Central memory CD8-positive, alpha-beta T cell (primary cell): Measurements from ENCODE around the gene CMTM4.

Experiments
- ATAC-seq: fragments of 150-1000 bp; cut with Tn5 transposase; replicated peaks from 2 replicates; pipeline ENCODE4 v1.10.0; 2022; ENCODE audit warnings: mild to moderate bottlenecking, moderate FRiP score, moderate number of reproducible peaks; ENCODE audit not compliant: poor library complexity, severe bottlenecking; ENCODE audit errors: extremely low read depth
- DNase-seq, 2 donors: peaks; one replicate each; pipeline ENCODE4 v3.0.0; 2021; ENCODE audit warnings: low spot score in 2 of 2
- H3K27ac Mint-ChIP-seq: one replicate; pipeline ENCODE4 v1.8.0; 2022; ENCODE audit warnings: low read depth, mild to moderate bottlenecking, moderate library complexity, mixed read lengths
- H3K27me3 Mint-ChIP-seq: one replicate; pipeline ENCODE4 v1.8.0; 2022; ENCODE audit warnings: mixed read lengths
- H3K36me3 Mint-ChIP-seq: one replicate; pipeline ENCODE4 v1.8.0; 2022; ENCODE audit warnings: mild to moderate bottlenecking, moderate library complexity, mixed read lengths; ENCODE audit not compliant: insufficient read depth
- H3K4me1 Mint-ChIP-seq: one replicate; pipeline ENCODE4 v1.8.0; 2022; ENCODE audit warnings: mixed read lengths
- H3K4me3 Mint-ChIP-seq: one replicate; pipeline ENCODE4 v1.8.0; 2022; ENCODE audit warnings: mild to moderate bottlenecking, moderate library complexity, mixed read lengths
- H3K9me3 Mint-ChIP-seq: one replicate; pipeline ENCODE4 v1.8.0; 2022; ENCODE audit warnings: mixed read lengths

CMTM4 gene

GRCh38 chr16:66696669-66697630 is at the start of gene CMTM4:
TSS of gene CMTM4 (minus strand) at chr16:66696743. CDS start at chr16:66696525, 218 bp downstream.
- Mint-ChIP-seq H3K4me3 (peak within 1 kb of the TSS; percentile 79), H3K4me1 (peaks cover 10% of the 10 kb centered on the region), H3K27ac (no peak within 1 kb of the TSS), H3K27me3 (no peaks in the 10 kb centered on the region), H3K9me3 (no peaks in the 10 kb centered on the region), H3K36me3 (peaks cover 5% of the 10 kb centered on the region)
- ATAC-seq: peak; percentile 90
- DNase-seq: peak; percentile 41 to 45

- no peaks in the 10 kb centered on the region for H3K9me3 Mint-ChIP-seq
- peak overlapping the region; percentile 13 for H3K27ac Mint-ChIP-seq
- peaks cover 43% of the 10 kb centered on the region for H3K4me1 Mint-ChIP-seq
- H3K36me3 Mint-ChIP-seq: peaks cover 59% of the 10 kb centered on the region
- H3K4me3 Mint-ChIP-seq: no peak overlapping the region
- DNase-seq: no peak
- H3K27me3 Mint-ChIP-seq: no peaks in the 10 kb centered on the region
- ATAC-seq: no peak
Measured at GRCh38 chr16:66746048-66746447, 49.5 kb upstream of the CMTM4 start.

GRCh38 chr16:66741950-66742808 is 45.6 kb upstream of the CMTM4 start:
- H3K27me3 Mint-ChIP-seq: no peaks in the 10 kb centered on the region
- DNase-seq (no peak), ATAC-seq (no peak)
- H3K4me1 Mint-ChIP-seq: peaks cover 32% of the 10 kb centered on the region
- no peak overlapping the region for H3K4me3 Mint-ChIP-seq
- H3K27ac Mint-ChIP-seq: no peak overlapping the region
- no peaks in the 10 kb centered on the region for H3K9me3 Mint-ChIP-seq
- H3K36me3 Mint-ChIP-seq: peaks cover 62% of the 10 kb centered on the region

GRCh38 chr16:66741169-66741900 is 44.8 kb upstream of the CMTM4 start:
- H3K27ac Mint-ChIP-seq: no peak overlapping the region
- H3K4me3 Mint-ChIP-seq: no peak overlapping the region
- H3K9me3 Mint-ChIP-seq: no peaks in the 10 kb centered on the region
- no peak for ATAC-seq
- peaks cover 63% of the 10 kb centered on the region for H3K36me3 Mint-ChIP-seq
- DNase-seq: no peak
- peaks cover 23% of the 10 kb centered on the region for H3K4me1 Mint-ChIP-seq
- H3K27me3 Mint-ChIP-seq: no peaks in the 10 kb centered on the region

GRCh38 chr16:66740533-66740932 is 44.0 kb upstream of the CMTM4 start:
- no peak overlapping the region for H3K4me3 Mint-ChIP-seq
- DNase-seq (no peak), ATAC-seq (no peak)
- peaks cover 18% of the 10 kb centered on the region for H3K4me1 Mint-ChIP-seq
- H3K9me3 Mint-ChIP-seq: no peaks in the 10 kb centered on the region
- peaks cover 66% of the 10 kb centered on the region for H3K36me3 Mint-ChIP-seq
- peak overlapping the region; percentile 56 for H3K27ac Mint-ChIP-seq
- no peaks in the 10 kb centered on the region for H3K27me3 Mint-ChIP-seq

- Mint-ChIP-seq H3K4me3 (no peak overlapping the region), H3K4me1 (peaks cover 18% of the 10 kb centered on the region), H3K27ac (peak overlapping the region; percentile 56), H3K36me3 (peaks cover 68% of the 10 kb centered on the region), H3K27me3 (no peaks in the 10 kb centered on the region), H3K9me3 (no peaks in the 10 kb centered on the region)
- no peak for ATAC-seq
- DNase-seq: no peak
Measured at GRCh38 chr16:66740010-66740409, 43.5 kb upstream of the CMTM4 start.

- Mint-ChIP-seq H3K4me3 (no peak overlapping the region), H3K27me3 (no peaks in the 10 kb centered on the region), H3K27ac (no peak overlapping the region), H3K36me3 (peaks cover 75% of the 10 kb centered on the region), H3K9me3 (no peaks in the 10 kb centered on the region), H3K4me1 (peaks cover 14% of the 10 kb centered on the region)
- ATAC-seq (no peak), DNase-seq (no peak)
Measured at GRCh38 chr16:66735891-66736290, 39.3 kb upstream of the CMTM4 start.

- ATAC-seq (no peak), DNase-seq (no peak)
- Mint-ChIP-seq H3K36me3 (peaks cover 67% of the 10 kb centered on the region), H3K9me3 (no peaks in the 10 kb centered on the region), H3K27ac (no peak overlapping the region), H3K4me1 (peaks cover 7% of the 10 kb centered on the region), H3K27me3 (no peaks in the 10 kb centered on the region), H3K4me3 (no peak overlapping the region)
Measured at GRCh38 chr16:66731101-66731500, 34.6 kb upstream of the CMTM4 start.

GRCh38 chr16:66728804-66729203 is 32.3 kb upstream of the CMTM4 start:
- Mint-ChIP-seq H3K27ac (no peak overlapping the region), H3K36me3 (peaks cover 69% of the 10 kb centered on the region)
- no peak for DNase-seq

GRCh38 chr16:66728117-66728787 is 31.7 kb upstream of the CMTM4 start:
- DNase-seq: no peak
- Mint-ChIP-seq H3K4me3 (no peak overlapping the region), H3K4me1 (peaks cover 7% of the 10 kb centered on the region), H3K27ac (peak overlapping the region; percentile 19), H3K9me3 (no peaks in the 10 kb centered on the region), H3K36me3 (peaks cover 69% of the 10 kb centered on the region), H3K27me3 (no peaks in the 10 kb centered on the region)
- peak; percentile 86 for ATAC-seq

More at GRCh38 chr16:66728804-66729203, 32.3 kb upstream of the CMTM4 start:
- Mint-ChIP-seq H3K4me3 (no peak overlapping the region), H3K4me1 (peaks cover 7% of the 10 kb centered on the region), H3K27me3 (no peaks in the 10 kb centered on the region), H3K9me3 (no peaks in the 10 kb centered on the region)
- no peak for ATAC-seq

GRCh38 chr16:66720766-66721165 is 24.2 kb upstream of the CMTM4 start:
- DNase-seq: no peak
- H3K9me3 Mint-ChIP-seq: no peaks in the 10 kb centered on the region
- no peaks in the 10 kb centered on the region for H3K4me1 Mint-ChIP-seq
- H3K4me3 Mint-ChIP-seq: no peak overlapping the region
- ATAC-seq: no peak
- no peaks in the 10 kb centered on the region for H3K27me3 Mint-ChIP-seq
- no peak overlapping the region for H3K27ac Mint-ChIP-seq
- H3K36me3 Mint-ChIP-seq: peaks cover 34% of the 10 kb centered on the region

GRCh38 chr16:66719246-66719645 is 22.7 kb upstream of the CMTM4 start:
- no peak for DNase-seq
- Mint-ChIP-seq H3K36me3 (peaks cover 19% of the 10 kb centered on the region), H3K4me3 (no peak overlapping the region), H3K27ac (no peak overlapping the region), H3K4me1 (no peaks in the 10 kb centered on the region), H3K9me3 (no peaks in the 10 kb centered on the region), H3K27me3 (no peaks in the 10 kb centered on the region)
- no peak for ATAC-seq
